Measurements from ENCODE around the gene AHNAK.

Gene AHNAK

GRCh38 chr11:62439785-62440602 lies 106.6 kb downstream of the AHNAK start:
- no peak overlapping the region for H3K4me3 ChIP-seq (ENCODE audit: low read depth, low read length)

GRCh38 chr11:62438641-62439040 lies 108.0 kb downstream of the AHNAK start:
- DNase-seq (ENCODE audit: low read depth) = no peak
- H3K4me3 ChIP-seq (ENCODE audit: low read depth, low read length) = no peak overlapping the region
- TF ChIP-seq CTCF (IDR thresholded peaks at IDR 0.05; ENCODE audit: low read depth, low read length) = no peak
- TF ChIP-seq POLR2A (IDR thresholded peaks at IDR 0.05; ENCODE audit: extremely low read depth, insufficient read length) = no peak
- TF ChIP-seq MYC (IDR thresholded peaks at IDR 0.05; ENCODE audit: low read depth, low read length) = no peak
- TF ChIP-seq MAX (IDR thresholded peaks at IDR 0.05; ENCODE audit: low read depth, low read length) = no peak

More at GRCh38 chr11:62439785-62440602, 106.6 kb downstream of the AHNAK start:
- peak; percentile 62 for DNase-seq (ENCODE audit: low read depth)
- TF ChIP-seq MYC (IDR thresholded peaks at IDR 0.05; ENCODE audit: low read depth, low read length) = no peak; the same call in 1 of the 2 replicates
- no peak for TF ChIP-seq POLR2A (IDR thresholded peaks at IDR 0.05; ENCODE audit: extremely low read depth, insufficient read length)
- TF ChIP-seq CTCF (IDR thresholded peaks at IDR 0.05; ENCODE audit: low read depth, low read length) = no peak
- TF ChIP-seq MAX (IDR thresholded peaks at IDR 0.05; ENCODE audit: low read depth, low read length) = no peak

- H3K4me3 ChIP-seq (ENCODE audit: low read depth, low read length) = no peak overlapping the region
- TF ChIP-seq CTCF (IDR thresholded peaks at IDR 0.05; ENCODE audit: low read depth, low read length) (no peak), MAX (IDR thresholded peaks at IDR 0.05; ENCODE audit: low read depth, low read length) (no peak), MYC (IDR thresholded peaks at IDR 0.05; ENCODE audit: low read depth, low read length) (no peak), POLR2A (IDR thresholded peaks at IDR 0.05; ENCODE audit: extremely low read depth, insufficient read length) (no peak)
Measured at GRCh38 chr11:62437616-62438015, 109.0 kb downstream of the AHNAK start.

GRCh38 chr11:62435846-62436660 lies 110.6 kb downstream of the AHNAK start:
- H3K4me3 ChIP-seq (ENCODE audit: low read depth, low read length) = no peak overlapping the region
- TF ChIP-seq MYC (IDR thresholded peaks at IDR 0.05; ENCODE audit: low read depth, low read length) = no peak
- TF ChIP-seq POLR2A (IDR thresholded peaks at IDR 0.05; ENCODE audit: extremely low read depth, insufficient read length) = no peak
- DNase-seq (ENCODE audit: low read depth) = no peak

More at GRCh38 chr11:62437616-62438015, 109.0 kb downstream of the AHNAK start:
- no peak for DNase-seq (ENCODE audit: low read depth)

GRCh38 chr11:62433904-62434276 lies 112.7 kb downstream of the AHNAK start:
- DNase-seq (ENCODE audit: low read depth) = no peak
- TF ChIP-seq MAX (IDR thresholded peaks at IDR 0.05; ENCODE audit: low read depth, low read length) = no peak
- TF ChIP-seq POLR2A (IDR thresholded peaks at IDR 0.05; ENCODE audit: extremely low read depth, insufficient read length) = no peak
- TF ChIP-seq CTCF (IDR thresholded peaks at IDR 0.05; ENCODE audit: low read depth, low read length) = no peak
- no peak for TF ChIP-seq MYC (IDR thresholded peaks at IDR 0.05; ENCODE audit: low read depth, low read length)
- H3K4me3 ChIP-seq (ENCODE audit: low read depth, low read length) = no peak overlapping the region
